COR-L47 (cell line): ENCODE data around the gene SYPL2.
"Not testable (repeated sequence)": the region's sequence is repeated elsewhere in the genome, so short reads cannot be mapped to it uniquely, and the experiment has no call there.

Experiments used
- DNase-seq: peaks from one replicate; lab custom pipeline; 2025; lab: John Stamatoyannopoulos, UW

SYPL2 gene

DNA sequence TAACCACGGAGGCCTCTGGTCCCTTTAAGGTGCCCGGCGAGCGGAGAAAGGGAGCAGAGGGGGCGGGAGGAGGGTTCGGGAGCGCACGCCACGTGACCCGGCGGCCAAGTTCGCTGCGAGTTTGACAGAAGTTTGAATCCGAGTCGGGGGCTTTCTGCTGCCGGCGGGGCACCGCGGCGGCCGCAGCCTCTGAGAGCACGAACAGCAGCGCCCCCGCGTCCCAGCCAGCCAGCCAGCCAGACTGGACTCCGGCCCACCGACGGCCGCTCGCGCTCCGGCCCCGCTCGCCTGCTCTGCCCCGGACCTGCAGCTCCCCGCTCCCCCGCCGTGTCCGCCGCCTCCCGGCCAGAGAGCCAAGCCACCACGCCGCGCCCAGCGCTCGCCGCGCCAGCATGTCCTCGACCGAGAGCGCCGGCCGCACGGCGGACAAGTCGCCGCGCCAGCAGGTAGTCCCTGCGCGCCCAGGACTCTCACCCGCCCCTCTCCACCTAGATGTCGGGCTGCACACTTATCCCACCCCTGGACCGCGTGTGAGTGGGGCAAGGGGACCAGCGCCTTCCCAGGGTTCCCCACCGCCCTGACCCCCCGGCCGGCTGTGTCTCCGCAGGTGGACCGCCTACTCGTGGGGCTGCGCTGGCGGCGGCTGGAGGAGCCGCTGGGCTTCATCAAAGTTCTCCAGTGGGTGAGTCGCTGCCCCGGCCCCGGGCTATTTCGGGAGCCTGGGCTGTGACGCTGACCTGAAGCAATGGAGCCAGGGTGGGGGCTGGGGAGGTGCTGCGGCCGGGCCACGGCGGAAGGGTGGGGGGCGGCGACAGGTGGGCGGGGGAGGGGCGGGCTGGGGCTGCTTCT is at the start of gene SYPL2:
TSS of gene SYPL2 (plus strand) at position 95 of the 849 bp plus-strand sequence. CDS start at position 393, 298 bp downstream.
- DNase-seq: no peak

DNA sequence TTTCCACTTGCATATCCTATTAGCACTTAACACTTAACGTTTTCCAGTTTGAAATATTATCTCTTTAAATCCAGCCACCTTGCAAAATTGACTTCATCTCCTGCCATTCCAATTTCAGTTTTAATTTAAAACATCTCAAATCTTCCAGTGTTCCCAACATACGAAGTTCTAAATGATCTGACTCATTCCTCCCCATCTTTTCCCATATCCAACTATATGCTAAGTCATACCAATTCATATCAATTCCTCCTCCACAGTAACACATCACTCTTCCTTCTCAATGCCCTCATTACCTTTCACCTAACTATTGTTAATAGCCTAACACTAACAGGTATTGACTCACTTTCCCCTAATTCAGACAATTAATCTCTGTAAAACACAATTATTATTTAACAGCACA is 42.8 kb upstream of the SYPL2 start:
- no peak for DNase-seq

- no peak for DNase-seq
These were observed 40.7 kb upstream of the SYPL2 start for GRCh38 chr1:109425391-109426280.

- DNase-seq: peak; percentile 98
These were observed 39.8 kb upstream of the SYPL2 start, which contains the start of gene PSMA5 for GRCh38 chr1:109426281-109427170. Gene PSMA5 (minus strand): TSS chr1:109426448. CDS start chr1:109426330, 118 bp downstream.

DNA sequence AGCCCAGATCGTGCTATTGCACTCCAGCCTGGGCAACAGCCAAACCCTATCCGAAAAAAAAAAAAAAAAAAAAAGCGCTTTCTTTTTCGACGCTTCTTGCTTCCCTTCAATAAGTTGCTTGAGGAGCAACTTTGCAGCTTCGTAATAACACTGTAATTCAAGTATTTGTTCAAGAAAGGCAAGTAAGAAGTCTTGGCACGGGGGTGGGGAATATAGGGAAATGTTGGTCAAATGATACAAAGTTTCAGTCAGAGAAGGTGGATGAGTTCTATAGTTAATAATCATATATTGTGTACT is 39.2 kb upstream of the SYPL2 start:
- DNase-seq: no peak

DNA sequence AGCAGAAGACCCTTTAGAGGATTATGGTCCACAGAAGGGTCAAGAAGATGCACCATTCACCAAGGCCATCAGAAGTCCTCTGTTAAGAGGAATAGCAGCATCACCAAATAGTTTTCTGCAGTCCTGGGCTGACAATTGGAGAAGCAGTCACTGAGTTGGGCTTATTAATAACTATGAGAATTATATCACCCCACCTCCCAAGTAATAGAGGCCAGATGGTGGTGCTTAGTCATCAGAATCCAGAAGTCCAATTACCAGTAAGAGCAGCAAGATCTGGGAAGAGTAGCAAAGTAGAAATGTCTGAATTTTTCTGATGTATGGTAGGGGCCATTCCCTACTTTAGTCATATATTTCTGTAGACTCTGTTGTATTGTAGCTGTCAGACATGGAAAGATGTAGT is 34.0 kb upstream of the SYPL2 start:
- no peak for DNase-seq

DNA sequence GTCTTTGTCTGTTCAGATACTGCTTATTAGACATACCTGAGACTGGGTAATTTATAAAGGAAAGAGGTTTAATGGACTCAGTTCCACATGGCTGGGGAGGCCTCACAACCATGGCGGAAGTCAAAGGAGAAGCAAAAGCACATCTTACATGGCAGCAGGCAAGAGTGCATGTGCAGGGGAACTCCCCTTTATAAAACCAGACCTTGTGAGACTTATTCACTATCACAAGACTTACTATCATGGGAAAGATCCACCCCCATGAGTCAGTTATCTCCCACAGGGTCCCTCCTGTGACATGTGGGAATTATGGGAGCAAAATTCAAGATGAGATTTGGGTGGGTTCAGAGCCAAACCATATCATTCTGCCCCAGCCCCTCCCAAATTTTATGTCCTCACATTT is 33.0 kb upstream of the SYPL2 start:
- DNase-seq: no peak

DNA sequence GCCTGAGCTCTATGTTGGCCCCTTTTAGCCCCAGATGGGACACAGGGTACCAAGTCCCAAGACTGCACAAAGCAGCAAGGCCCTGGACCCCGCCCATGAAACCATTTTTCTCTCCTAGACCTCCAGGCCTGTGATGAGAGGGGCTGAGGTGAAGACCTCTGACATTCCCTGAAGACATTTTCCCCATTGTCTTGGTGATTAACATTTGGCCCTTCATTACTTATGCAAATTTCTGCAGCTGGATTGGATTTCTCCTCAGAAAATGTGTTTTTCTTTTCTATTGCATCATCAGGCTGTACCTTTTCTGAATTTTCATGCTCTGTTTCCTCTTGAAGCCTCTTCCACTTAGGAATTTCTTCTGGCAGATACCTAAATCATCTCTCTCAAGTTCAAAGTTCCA is 31.9 kb upstream of the SYPL2 start:
- no peak for DNase-seq

- DNase-seq: no peak
These were observed 27.5 kb upstream of the SYPL2 start for GRCh38 chr1:109438798-109439297.

- DNase-seq: no peak
These were observed 25.3 kb upstream of the SYPL2 start for GRCh38 chr1:109441069-109441468.

- DNase-seq: no peak
These were observed 22.9 kb upstream of the SYPL2 start for GRCh38 chr1:109443476-109443875.

- no peak for DNase-seq
These were observed 22.0 kb upstream of the SYPL2 start for GRCh38 chr1:109444346-109444745.

DNA sequence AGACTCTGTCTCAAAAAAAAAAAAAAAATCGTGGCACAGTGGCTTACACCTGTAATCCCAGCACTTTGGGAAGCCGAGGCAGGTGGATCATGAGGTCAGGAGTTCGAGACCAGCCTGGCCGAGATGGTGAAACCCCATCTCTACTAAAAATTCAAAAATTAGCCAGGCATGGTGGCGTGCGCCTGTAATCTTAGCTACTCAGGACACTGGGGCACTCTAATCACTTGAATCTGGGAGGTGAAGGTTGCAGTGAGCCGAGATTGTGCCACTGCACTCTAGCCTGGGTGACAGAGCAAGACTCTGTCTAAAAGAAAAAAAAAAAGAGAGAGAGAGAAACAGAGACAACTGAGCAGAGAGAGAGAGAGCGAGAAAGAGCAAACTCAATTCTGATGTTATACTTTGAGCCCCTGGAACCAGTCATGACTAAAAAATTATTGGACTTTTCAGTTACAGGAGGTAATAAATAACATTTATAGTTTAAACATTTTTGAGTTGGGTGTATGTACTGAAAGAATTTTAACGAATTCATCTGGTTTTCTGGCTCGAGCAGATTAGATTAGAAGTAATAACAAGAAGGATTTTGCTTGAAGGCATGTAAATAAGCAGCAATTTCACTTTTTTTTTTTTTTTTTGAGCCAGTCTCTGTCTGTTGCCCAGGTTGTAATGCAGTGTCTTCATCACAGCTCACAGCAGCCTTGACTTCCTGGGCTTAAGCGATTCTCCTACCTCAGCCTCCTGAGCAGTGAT is 20.2 kb upstream of the SYPL2 start:
- DNase-seq: not testable (repeated sequence)

- no peak for DNase-seq
These were observed 18.8 kb upstream of the SYPL2 start for GRCh38 chr1:109447524-109447923.

- DNase-seq: no peak
These were observed 11.7 kb upstream of the SYPL2 start for GRCh38 chr1:109454497-109455133.

GRCh38 chr1:109457819-109458218 is 8.5 kb upstream of the SYPL2 start:
- no peak for DNase-seq

- DNase-seq: no peak
These were observed 258 bp upstream of the SYPL2 start for GRCh38 chr1:109466125-109466451.

- no peak for DNase-seq
These were observed 993 bp downstream of the SYPL2 start for GRCh38 chr1:109467301-109467777.

- DNase-seq: no peak
These were observed 1.7 kb downstream of the SYPL2 start for GRCh38 chr1:109468061-109468460.

DNA sequence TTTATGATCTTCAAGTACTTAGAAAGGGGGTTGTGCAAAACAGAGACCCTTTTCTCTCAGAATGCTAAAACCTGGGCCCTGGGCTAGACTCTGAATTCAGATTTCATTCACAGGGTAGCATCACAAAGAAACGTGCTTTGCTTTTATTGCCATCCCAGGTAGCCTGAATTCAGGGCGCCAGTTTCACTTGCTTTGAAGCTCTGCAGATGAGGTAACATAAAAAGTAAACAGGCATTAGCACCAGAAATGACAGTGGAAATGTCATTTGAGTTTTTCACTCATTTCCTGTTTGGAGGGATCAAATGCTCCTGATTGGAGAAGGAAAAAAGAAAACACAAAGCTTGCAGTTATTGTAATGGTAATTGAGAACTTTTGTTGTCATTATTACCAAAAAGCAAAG is 2.6 kb downstream of the SYPL2 start:
- DNase-seq: no peak

DNA sequence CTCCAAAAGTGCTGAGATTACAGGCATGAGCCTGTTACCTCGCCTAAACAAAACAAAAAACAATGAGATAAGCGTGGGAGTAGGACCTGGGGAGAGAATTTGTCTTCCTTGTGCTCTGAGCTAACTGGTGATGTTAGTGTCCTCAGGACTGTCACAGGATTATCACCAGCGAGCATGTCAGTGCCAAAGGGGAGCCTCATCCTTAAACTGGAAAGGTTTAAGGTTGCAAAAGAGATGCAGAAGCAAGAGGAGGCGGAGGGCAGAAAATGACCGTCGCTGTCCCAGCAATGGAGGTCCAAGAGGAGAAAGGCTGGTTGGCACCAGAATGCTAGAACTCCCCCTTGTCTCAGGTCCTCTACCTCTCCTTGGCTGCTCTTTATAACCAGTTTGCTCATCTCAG is 3.9 kb downstream of the SYPL2 start:
- DNase-seq: no peak
